Activated naive CD8-positive, alpha-beta T cell treated with anti-CD3 and anti-CD28 coated beads, Interleukin-2, amount 50 U/mL, for 24 hours (primary cell): ENCODE results near the gene ASTN2.

Experiments
- ATAC-seq: fragments of 150-1000 bp; cut with Tn5 transposase; one replicate; pipeline ENCODE4 v1.10.0; 2021
- DNase-seq: peaks from one replicate; pipeline ENCODE4 v3.0.0; 2021
- H3K27ac Mint-ChIP-seq: one replicate; pipeline ENCODE4 v1.8.0; 2021; ENCODE audit warnings: mild to moderate bottlenecking, mixed read lengths
- H3K27me3 Mint-ChIP-seq: one replicate; pipeline ENCODE4 v1.8.0; 2021; ENCODE audit warnings: mixed read lengths
- H3K36me3 Mint-ChIP-seq: one replicate; pipeline ENCODE4 v1.8.0; 2021; ENCODE audit warnings: low read depth, mixed read lengths
- H3K4me1 Mint-ChIP-seq: one replicate; pipeline ENCODE4 v1.8.0; 2021; ENCODE audit warnings: mixed read lengths
- H3K4me3 Mint-ChIP-seq: one replicate; pipeline ENCODE4 v1.8.0; 2021; ENCODE audit warnings: mild to moderate bottlenecking, moderate library complexity, mixed read lengths
- H3K9me3 Mint-ChIP-seq: one replicate; pipeline ENCODE4 v1.8.0; 2021; ENCODE audit warnings: mixed read lengths

Gene ASTN2

DNA sequence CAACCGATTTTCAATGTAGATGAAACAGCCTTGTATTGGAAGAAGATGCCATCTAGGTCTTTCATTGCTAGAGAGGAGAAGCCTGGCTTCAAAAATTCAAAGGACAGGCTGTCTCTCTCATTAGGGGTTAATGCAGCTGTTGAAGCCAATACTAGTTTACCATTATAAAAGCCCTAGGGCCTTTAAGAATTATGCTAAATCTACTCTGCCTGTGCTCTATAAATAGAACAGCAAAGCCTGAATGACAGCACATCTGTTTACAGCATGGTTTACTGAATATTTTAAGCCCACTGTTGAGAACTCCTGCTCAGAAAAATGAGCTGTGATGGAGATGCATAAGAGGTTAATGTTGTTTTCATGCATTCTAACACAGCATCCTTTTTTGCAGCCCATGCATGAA is 539.3 kb downstream of the ASTN2 start:
- peaks cover 23% of the 10 kb centered on the region for H3K9me3 Mint-ChIP-seq
- DNase-seq (no peak), ATAC-seq (no peak)
- no peak overlapping the region for H3K4me3 Mint-ChIP-seq
- H3K27ac Mint-ChIP-seq = no peak overlapping the region
- no peaks in the 10 kb centered on the region for H3K4me1 Mint-ChIP-seq
- no peaks in the 10 kb centered on the region for H3K36me3 Mint-ChIP-seq
- no peaks in the 10 kb centered on the region for H3K27me3 Mint-ChIP-seq

DNA sequence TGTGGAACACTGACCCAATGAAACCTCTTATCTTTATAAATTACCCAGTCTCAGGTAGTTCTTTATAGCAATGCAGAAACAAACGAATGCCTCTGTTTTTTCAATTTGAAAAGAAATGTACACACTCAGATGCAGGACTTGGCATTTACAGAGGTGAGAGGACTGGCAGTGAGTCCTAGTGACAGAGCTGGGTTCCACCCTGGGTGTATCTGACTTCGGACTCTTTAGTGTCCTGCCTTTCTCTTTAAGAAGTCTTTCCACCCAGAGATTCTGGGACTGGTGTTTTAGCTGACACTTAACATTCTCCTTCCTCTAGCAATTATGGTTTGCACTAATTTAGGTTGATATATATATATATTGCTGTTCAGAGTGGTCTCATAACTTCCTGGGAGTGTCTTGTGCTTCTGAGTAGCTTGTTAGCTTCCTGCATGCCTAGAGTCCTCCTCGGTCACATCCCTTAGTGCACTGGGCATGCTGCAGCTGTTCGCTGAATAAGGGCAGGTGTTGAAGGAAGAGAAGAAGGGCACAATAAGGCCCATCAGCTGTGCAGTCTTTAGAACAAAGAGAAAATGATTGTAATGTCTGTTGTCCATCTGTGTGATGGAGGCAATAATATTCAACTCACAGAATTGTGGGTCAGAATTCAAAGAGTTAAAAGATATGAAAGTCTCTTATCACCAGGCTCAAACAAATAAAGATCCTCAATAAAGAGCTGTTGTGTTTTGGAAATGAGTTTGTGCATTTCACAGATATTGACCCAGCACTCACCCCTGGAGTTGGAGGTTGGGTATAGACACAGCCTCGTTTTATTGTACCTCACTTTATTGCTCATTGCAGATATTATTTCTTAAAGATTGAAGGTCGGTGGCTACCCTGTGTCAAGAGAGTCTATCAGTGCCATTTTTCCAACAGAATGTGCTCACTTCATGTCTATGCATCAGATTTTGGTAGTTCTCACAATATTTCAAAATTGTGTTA is 540.6 kb downstream of the ASTN2 start:
- Mint-ChIP-seq H3K4me3 (no peak overlapping the region), H3K36me3 (no peaks in the 10 kb centered on the region), H3K27me3 (no peaks in the 10 kb centered on the region), H3K9me3 (peaks cover 23% of the 10 kb centered on the region), H3K27ac (no peak overlapping the region), H3K4me1 (no peaks in the 10 kb centered on the region)
- DNase-seq = no peak
- ATAC-seq = no peak

DNA sequence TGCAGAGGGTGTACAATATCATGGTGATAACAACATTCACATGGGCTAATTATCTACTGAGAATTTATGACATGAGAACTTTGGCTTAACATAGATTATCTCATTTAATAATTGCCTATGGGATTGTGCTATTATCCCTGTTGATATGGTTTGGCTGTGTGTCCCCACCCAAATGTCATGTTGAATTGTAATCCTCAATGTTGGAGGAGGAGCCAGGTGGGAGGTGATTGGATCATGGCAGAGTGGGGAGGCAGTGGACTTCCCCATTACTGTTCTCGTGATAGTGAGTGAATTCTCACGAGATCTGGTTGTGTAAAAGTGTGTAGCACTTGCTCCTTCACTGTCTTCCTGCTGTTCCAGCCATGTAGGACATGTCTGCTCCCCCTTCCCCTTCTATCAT is 541.4 kb downstream of the ASTN2 start:
- ATAC-seq (no peak), DNase-seq (no peak)
- no peaks in the 10 kb centered on the region for H3K36me3 Mint-ChIP-seq
- peaks cover 23% of the 10 kb centered on the region for H3K9me3 Mint-ChIP-seq
- no peaks in the 10 kb centered on the region for H3K4me1 Mint-ChIP-seq
- no peak overlapping the region for H3K27ac Mint-ChIP-seq
- H3K27me3 Mint-ChIP-seq = no peaks in the 10 kb centered on the region
- H3K4me3 Mint-ChIP-seq = no peak overlapping the region

DNA sequence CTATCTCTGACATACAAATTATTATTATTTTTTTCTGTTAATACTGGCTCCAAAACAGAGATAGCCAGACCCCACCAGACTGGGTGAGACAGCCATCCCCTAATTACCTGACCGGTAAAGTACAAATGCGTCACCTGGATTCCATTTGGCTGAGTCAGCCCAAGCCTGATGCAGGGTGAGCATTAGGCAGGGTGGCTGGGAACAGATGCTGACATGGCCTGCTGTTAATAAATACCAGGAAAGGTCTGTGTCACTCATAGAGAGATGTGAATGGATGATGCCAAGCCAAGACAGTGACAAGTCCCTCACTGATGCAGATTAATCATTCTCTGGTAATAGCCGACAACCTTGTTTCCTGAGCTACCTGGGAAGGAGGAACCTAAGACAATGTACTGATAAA is 544.3 kb downstream of the ASTN2 start:
- no peak for DNase-seq
- no peaks in the 10 kb centered on the region for H3K4me1 Mint-ChIP-seq
- no peaks in the 10 kb centered on the region for H3K27me3 Mint-ChIP-seq

DNA sequence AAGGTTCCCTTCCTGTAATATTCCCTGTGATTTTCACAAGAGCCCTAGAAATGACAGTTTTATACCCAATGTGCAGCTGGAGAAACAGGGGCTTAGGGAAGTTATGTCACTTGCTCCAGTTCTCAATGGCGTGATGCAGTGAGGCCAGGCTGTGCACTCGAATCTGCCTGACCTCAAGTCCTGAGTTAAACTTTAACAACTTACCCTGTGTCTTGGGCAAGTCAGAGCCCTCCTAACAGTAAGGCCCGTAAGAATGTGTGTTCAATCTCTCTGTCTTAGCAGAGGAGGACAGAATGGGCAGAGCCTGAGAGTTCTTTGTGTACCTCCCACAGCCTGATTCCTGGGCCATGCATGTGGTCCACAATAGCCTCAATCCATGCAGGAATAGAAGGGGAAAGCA is 546.7 kb downstream of the ASTN2 start:
- no peak overlapping the region for H3K27ac Mint-ChIP-seq
- no peaks in the 10 kb centered on the region for H3K4me1 Mint-ChIP-seq
- DNase-seq (no peak), ATAC-seq (no peak)
- H3K36me3 Mint-ChIP-seq = no peaks in the 10 kb centered on the region
- no peaks in the 10 kb centered on the region for H3K27me3 Mint-ChIP-seq
- no peaks in the 10 kb centered on the region for H3K9me3 Mint-ChIP-seq
- H3K4me3 Mint-ChIP-seq = no peak overlapping the region

More for the DNA sequence above, 544.3 kb downstream of the ASTN2 start:
- peaks cover 6% of the 10 kb centered on the region for H3K9me3 Mint-ChIP-seq
- no peaks in the 10 kb centered on the region for H3K36me3 Mint-ChIP-seq
- no peak overlapping the region for H3K4me3 Mint-ChIP-seq
- H3K27ac Mint-ChIP-seq = no peak overlapping the region
- ATAC-seq = no peak

DNA sequence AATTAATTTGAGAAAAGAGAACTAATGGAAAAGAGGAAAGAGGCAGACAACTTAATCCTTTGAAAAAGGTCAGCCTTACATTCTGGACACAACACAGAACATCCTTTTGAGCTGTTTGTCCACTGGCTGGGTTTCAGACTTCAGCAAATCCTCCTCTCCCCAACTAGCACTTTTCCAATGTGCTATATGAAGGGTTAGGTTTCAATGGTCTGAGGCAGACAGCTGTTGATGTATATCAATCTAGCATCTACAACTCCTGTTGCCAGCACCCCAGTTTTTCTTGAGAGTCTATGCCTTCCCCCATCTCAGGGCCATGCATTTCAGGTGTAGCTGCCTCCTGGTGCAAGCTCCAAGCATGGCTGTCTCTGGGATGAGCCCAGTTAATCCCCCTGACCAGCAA is 553.5 kb downstream of the ASTN2 start:
- no peak for ATAC-seq
- H3K36me3 Mint-ChIP-seq = no peaks in the 10 kb centered on the region
- no peak for DNase-seq
- H3K27ac Mint-ChIP-seq = no peak overlapping the region
- H3K27me3 Mint-ChIP-seq = peaks cover 8% of the 10 kb centered on the region
- H3K9me3 Mint-ChIP-seq = no peaks in the 10 kb centered on the region
- H3K4me3 Mint-ChIP-seq = no peak overlapping the region
- H3K4me1 Mint-ChIP-seq = no peaks in the 10 kb centered on the region

DNA sequence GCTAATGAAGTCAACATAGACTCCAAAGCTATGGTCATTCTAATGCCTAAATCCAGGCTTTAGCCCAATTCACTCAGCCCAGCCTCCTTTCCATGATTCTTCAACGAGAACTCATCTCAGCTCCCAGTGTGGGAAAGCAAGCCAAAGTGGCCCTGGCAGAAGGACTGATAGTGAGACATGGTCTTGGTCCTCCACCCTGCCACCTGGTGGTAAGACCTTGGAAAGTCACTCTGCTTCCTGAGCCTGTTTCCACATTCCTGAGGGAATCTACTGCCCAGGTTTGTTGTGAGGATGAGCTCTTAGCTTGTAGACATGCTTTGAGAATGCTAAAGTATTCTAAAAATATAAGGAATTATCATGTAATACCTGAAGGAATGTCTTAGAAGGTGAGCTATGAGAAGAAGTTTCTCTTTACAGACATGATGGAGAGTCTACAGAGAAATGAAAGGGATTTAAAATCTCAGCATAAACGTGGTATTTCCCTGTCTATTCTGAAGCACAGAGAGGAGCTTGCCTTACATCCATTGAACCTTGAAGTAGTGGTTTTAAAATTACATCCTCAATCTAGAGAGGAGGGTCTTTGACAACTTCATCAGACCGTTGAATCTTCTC is 554.2 kb downstream of the ASTN2 start:
- H3K4me3 Mint-ChIP-seq = no peak overlapping the region
- H3K36me3 Mint-ChIP-seq = no peaks in the 10 kb centered on the region
- no peak for ATAC-seq
- H3K9me3 Mint-ChIP-seq = no peaks in the 10 kb centered on the region
- peak; percentile 16 for DNase-seq
- H3K27ac Mint-ChIP-seq = no peak overlapping the region
- H3K4me1 Mint-ChIP-seq = no peaks in the 10 kb centered on the region
- peaks cover 8% of the 10 kb centered on the region for H3K27me3 Mint-ChIP-seq

DNA sequence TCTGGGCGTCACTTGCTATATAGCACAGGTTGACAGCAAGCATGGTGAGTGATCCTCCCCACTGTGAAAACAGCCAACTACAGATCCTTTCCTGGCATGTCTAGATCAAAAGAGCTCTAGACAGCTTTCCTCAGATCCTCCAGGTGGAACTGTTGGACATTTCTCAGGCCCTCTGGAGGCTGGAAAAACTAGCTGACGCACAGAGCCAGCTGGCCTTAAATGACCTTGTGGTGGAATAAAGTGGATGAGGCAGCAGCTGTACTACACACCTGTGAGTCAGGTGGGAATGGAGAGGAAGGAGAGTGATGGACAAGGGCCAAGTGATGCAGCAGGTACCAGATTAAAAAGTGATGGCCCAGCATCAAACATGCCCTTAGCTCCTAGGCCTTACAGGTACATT is 555.1 kb downstream of the ASTN2 start:
- Mint-ChIP-seq H3K27ac (no peak overlapping the region), H3K27me3 (peaks cover 8% of the 10 kb centered on the region), H3K4me1 (no peaks in the 10 kb centered on the region), H3K9me3 (no peaks in the 10 kb centered on the region), H3K36me3 (no peaks in the 10 kb centered on the region), H3K4me3 (no peak overlapping the region)
- DNase-seq (no peak), ATAC-seq (no peak)

DNA sequence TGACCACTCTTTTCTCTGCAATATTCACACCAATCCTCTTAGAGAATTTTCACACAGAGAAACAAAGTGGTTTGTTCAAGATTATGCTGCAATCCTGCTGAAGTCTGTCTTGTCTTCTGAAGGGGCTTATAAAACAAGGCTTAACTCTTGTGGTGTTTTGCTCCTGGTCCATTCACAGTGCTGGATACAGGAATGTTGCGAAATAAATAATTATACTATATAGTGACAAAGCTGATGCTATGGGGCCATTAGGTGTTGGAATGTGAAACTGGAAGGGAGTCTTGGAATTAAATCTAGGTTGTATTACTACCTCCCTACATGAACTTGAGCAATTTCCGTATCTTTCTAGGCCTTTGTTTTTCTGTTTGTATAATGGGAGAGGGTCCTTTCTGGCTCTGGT is 557.5 kb downstream of the ASTN2 start:
- Mint-ChIP-seq H3K27ac (no peak overlapping the region), H3K36me3 (no peaks in the 10 kb centered on the region), H3K27me3 (peaks cover 6% of the 10 kb centered on the region), H3K9me3 (no peaks in the 10 kb centered on the region), H3K4me1 (no peaks in the 10 kb centered on the region), H3K4me3 (no peak overlapping the region)
- no peak for ATAC-seq
- no peak for DNase-seq

DNA sequence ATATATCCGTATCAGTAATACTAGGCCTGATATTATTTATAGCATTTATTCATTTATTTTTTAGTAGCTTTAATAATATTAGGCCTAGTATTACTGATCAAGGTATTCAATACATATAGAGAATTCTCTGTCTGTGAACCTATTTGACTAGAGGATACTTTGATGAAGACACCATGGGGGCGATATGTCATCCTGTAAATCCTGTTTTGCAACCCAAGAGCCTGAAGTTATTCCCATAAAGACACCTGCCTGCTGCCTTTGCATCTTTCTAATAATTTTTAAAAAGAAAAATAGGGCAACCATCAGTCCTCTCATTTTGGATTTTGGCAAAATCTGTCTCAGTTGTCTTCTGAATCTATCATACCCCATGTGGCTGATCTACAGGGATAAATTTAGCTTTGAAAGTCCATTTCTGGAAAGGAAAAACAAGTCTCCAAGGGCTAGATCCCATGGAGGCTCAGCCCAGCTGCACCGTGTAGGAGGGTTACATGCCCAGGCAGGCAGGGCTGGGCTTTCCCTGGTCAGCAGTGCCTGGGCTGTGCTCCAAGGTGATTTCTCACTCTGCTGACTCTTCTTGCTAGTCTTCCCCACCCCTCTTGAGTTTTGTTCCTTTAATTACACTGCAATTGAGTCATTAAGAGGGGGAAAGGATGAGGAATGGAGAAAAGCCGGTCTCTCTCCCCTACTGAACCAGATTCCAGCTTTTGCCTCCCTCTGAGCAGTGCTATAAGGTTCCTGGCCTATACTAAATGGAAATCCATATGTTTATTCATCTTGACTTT is 558.8 kb downstream of the ASTN2 start:
- DNase-seq (no peak), ATAC-seq (no peak)
- no peaks in the 10 kb centered on the region for H3K9me3 Mint-ChIP-seq
- no peak overlapping the region for H3K27ac Mint-ChIP-seq
- no peaks in the 10 kb centered on the region for H3K36me3 Mint-ChIP-seq
- H3K4me3 Mint-ChIP-seq = no peak overlapping the region
- peaks cover 5% of the 10 kb centered on the region for H3K27me3 Mint-ChIP-seq
- no peaks in the 10 kb centered on the region for H3K4me1 Mint-ChIP-seq

DNA sequence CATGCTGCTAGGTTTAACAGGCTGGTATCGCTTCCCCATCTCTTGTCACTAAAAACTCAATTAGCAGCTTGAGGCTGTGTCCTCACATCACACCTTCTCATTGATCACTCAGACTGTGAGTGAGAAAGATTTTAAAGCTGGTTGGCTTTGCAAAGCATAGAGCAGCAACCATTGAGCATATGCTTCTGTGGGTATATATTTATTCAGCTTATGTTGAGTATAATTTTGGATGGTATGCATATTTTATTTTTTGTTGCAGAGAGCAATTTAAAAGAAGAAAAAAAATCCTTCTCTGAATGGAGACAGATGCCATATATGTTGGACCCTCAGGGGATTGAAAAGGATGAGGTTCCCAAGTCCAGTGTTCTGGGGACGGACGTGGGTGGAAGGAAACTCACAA is 565.1 kb downstream of the ASTN2 start:
- H3K27ac Mint-ChIP-seq = no peak overlapping the region
- ATAC-seq (no peak), DNase-seq (no peak)
- no peak overlapping the region for H3K4me3 Mint-ChIP-seq
- no peaks in the 10 kb centered on the region for H3K36me3 Mint-ChIP-seq
- H3K4me1 Mint-ChIP-seq = no peaks in the 10 kb centered on the region
- no peaks in the 10 kb centered on the region for H3K27me3 Mint-ChIP-seq
- no peaks in the 10 kb centered on the region for H3K9me3 Mint-ChIP-seq

DNA sequence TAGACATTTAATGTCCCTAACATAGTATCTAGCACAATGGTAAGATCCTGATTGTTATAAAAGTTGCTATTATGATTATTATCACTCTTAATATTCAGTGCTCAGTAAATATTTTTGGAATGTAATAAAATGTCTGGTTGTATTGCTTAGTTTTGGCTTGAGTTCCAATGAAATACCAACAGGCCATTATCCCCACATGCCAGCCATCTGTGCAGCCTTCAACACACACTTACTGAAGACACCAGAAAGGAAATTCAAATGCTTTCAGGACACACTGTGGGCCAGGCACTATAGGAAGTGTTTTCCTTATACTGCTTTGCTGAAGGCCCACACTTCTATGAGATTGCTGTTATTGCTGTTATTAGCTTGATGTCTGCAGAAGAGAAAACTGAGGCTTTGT is 570.2 kb downstream of the ASTN2 start:
- no peaks in the 10 kb centered on the region for H3K36me3 Mint-ChIP-seq
- H3K4me1 Mint-ChIP-seq = no peaks in the 10 kb centered on the region
- no peaks in the 10 kb centered on the region for H3K9me3 Mint-ChIP-seq
- no peak overlapping the region for H3K27ac Mint-ChIP-seq
- no peaks in the 10 kb centered on the region for H3K27me3 Mint-ChIP-seq
- H3K4me3 Mint-ChIP-seq = no peak overlapping the region
- no peak for DNase-seq
- ATAC-seq = no peak

DNA sequence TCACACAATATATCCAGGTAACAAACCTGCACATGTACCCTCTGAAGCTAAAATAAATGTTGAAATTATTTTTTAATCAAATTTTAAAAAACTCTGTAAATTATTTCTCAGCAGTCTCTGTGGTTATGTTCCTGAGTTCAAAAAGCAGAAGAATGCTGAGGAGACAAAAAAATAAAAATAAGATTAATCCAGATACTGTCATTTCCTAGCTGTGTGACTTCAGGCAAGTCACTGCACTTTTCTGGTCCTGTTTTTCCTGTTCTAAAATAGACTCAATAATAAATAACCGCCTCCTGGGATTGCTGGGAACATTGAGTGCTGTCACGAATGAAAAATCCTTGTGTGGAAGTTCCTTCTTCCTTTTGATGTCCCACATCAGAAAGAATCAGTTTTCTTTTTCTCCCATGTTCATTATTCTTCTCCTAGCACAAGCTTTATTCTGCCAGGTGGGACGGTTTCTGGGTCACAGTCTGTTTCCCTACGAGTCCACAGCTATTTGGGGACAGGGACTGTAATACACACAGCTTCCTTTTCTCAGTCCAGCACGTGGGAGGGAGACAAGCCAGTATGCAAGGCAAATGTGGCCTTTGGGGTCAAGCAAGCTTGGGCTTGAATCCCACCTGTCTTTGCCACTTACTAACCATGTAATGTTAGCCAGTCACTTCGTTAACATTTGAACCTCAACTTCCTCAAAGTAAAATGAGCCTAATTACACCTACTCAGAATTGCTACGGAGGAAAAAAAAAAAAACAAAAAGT is 570.8 kb downstream of the ASTN2 start:
- Mint-ChIP-seq H3K27ac (no peak overlapping the region), H3K4me3 (no peak overlapping the region), H3K36me3 (no peaks in the 10 kb centered on the region), H3K4me1 (no peaks in the 10 kb centered on the region), H3K9me3 (no peaks in the 10 kb centered on the region), H3K27me3 (no peaks in the 10 kb centered on the region)
- DNase-seq (no peak), ATAC-seq (no peak)

DNA sequence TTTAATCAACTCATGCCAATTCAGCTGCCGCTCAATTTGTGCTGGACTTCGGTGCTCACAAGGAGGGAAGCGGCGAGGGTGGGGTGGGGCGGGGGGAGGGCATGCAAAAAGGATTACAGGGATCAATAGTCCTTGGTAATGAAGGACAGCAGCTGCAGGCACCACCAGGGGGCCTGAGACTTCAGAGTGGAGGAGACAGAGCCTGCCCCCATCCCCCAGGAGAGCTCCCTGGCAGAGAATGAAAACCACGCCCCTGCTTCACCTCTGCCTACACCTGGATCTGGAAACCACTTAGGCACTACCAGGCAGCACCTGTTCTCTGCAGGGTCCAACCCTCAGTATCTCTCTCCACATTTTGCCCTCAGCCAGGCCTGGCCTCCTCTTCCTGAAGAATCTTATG is 572.2 kb downstream of the ASTN2 start:
- H3K27ac Mint-ChIP-seq = no peak overlapping the region
- H3K4me1 Mint-ChIP-seq = no peaks in the 10 kb centered on the region
- DNase-seq (no peak), ATAC-seq (no peak)
- no peaks in the 10 kb centered on the region for H3K27me3 Mint-ChIP-seq
- H3K9me3 Mint-ChIP-seq = no peaks in the 10 kb centered on the region
- no peaks in the 10 kb centered on the region for H3K36me3 Mint-ChIP-seq
- H3K4me3 Mint-ChIP-seq = no peak overlapping the region
